Measurements from ENCODE around the gene GDAP2.

Gene GDAP2

DNA sequence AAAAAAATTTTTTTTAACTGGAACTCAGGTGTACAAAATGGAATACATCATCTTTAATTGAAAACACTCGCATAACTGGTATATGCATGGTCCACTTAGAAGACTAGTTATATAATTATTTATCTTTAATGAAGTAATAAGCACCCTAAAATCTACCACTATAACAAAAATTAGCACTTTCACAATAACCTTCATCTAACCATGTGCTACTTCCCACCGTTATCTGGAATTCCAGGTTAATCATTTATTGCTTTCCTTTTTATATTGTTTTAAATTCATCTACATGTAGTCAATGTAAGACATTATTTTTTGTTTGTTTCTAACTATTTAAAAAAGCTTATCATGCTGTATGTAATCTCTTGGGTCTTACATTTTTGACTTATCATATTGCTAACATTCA is 39.0 kb downstream of the GDAP2 start:
- TF ChIP-seq, protein P1, sequence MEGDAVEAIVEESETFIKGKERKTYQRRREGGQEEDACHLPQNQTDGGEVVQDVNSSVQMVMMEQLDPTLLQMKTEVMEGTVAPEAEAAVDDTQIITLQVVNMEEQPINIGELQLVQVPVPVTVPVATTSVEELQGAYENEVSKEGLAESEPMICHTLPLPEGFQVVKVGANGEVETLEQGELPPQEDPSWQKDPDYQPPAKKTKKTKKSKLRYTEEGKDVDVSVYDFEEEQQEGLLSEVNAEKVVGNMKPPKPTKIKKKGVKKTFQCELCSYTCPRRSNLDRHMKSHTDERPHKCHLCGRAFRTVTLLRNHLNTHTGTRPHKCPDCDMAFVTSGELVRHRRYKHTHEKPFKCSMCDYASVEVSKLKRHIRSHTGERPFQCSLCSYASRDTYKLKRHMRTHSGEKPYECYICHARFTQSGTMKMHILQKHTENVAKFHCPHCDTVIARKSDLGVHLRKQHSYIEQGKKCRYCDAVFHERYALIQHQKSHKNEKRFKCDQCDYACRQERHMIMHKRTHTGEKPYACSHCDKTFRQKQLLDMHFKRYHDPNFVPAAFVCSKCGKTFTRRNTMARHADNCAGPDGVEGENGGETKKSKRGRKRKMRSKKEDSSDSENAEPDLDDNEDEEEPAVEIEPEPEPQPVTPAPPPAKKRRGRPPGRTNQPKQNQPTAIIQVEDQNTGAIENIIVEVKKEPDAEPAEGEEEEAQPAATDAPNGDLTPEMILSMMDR (IDR thresholded peaks at IDR 0.05; ENCODE audit: low read depth, low read length), result no peak
- TF ChIP-seq MYC (IDR thresholded peaks at IDR 0.05; ENCODE audit: low read depth, low read length), result no peak
- TF ChIP-seq, protein P2, sequence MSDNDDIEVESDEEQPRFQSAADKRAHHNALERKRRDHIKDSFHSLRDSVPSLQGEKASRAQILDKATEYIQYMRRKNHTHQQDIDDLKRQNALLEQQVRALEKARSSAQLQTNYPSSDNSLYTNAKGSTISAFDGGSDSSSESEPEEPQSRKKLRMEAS (IDR thresholded peaks at IDR 0.05; ENCODE audit: low read depth, low read length), result no peak
- H3K4me3 ChIP-seq (ENCODE audit: low read depth, low read length), result no peak overlapping the region
- no peak for DNase-seq (ENCODE audit: low read depth)

DNA sequence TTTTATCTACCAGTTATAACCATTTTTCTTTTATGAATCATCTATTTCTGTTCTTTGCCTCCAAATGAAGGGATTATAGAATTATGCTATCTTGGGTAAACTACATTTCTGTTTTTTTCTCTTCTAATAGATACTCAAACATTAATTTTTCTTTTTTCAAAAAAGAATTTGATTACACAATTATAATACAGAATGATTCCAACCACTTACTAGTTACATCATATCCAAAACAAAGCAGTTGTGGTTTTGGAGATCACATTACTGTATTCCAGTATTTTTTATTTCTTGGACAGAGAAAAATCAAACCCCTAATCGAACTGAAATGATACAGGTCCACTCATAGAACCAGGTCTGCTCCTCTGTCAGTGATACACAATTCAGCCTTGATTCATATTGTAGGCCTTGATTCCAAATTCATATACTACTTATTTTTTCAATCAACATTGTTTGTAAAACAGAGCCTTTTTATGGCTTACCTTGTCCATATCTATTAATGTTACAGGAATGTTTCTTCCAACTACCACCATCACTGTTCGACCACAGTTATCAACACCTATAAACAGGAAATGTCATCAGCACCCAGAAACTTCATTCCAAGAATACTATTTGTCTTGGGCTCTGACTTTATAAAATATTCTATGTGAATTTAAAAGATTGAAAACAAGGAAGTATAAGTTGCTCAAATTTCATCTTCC is 43.2 kb downstream of the GDAP2 start:
- no peak for DNase-seq (ENCODE audit: low read depth)
- no peak for TF ChIP-seq MYC (IDR thresholded peaks at IDR 0.05; ENCODE audit: low read depth, low read length)
- TF ChIP-seq, protein P1 (IDR thresholded peaks at IDR 0.05; ENCODE audit: low read depth, low read length), result no peak
- TF ChIP-seq, protein P2 (IDR thresholded peaks at IDR 0.05; ENCODE audit: low read depth, low read length), result no peak
- TF ChIP-seq POLR2A (IDR thresholded peaks at IDR 0.05; ENCODE audit: extremely low read depth, insufficient read length), result no peak
- no peak overlapping the region for H3K4me3 ChIP-seq (ENCODE audit: low read depth, low read length)

DNA sequence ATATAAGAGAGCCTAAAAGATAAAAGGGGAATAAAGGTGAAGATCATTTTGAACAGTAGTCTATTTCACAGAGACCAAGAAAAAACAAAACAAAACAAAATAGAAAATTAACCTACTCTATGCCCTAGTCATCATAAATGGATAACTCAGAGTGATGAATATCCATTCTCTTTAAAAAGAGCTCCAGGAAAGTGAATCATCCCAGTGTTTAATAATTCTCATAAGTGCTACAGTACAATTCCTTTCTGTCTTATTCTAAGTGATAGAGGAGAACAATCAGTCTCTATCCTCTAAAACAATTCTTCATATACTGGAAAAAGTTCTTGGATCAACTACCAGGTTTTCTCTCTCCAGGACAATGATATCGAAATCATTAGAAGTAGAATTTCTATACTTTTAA is 45.8 kb downstream of the GDAP2 start:
- no peak overlapping the region for H3K4me3 ChIP-seq (ENCODE audit: low read depth, low read length)
- DNase-seq (ENCODE audit: low read depth), result no peak
- TF ChIP-seq, protein P2 (IDR thresholded peaks at IDR 0.05; ENCODE audit: low read depth, low read length), result no peak
- TF ChIP-seq, protein P1 (IDR thresholded peaks at IDR 0.05; ENCODE audit: low read depth, low read length), result no peak
- TF ChIP-seq POLR2A (IDR thresholded peaks at IDR 0.05; ENCODE audit: extremely low read depth, insufficient read length) (no peak), MYC (IDR thresholded peaks at IDR 0.05; ENCODE audit: low read depth, low read length) (no peak)

DNA sequence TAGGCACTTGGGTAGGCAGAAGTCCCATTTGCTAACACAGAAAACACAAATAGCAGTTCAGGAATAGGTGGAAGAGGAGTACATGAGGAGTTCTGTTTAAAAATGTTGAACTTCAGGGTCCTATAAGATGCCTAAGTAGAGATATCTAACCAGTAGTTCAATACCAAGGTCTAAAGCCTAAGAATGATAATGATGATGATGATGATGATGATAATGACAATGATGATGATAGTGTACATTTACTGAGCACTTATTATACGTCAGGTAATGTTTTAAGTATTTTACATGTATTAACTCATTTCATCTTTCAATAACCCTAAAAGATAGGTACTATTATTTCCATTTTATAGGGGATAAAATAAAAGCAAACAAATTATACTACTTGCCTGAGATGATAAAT is 50.1 kb downstream of the GDAP2 start:
- TF ChIP-seq POLR2A (IDR thresholded peaks at IDR 0.05; ENCODE audit: extremely low read depth, insufficient read length), result no peak
- DNase-seq (ENCODE audit: low read depth), result no peak
- no peak overlapping the region for H3K4me3 ChIP-seq (ENCODE audit: low read depth, low read length)

DNA sequence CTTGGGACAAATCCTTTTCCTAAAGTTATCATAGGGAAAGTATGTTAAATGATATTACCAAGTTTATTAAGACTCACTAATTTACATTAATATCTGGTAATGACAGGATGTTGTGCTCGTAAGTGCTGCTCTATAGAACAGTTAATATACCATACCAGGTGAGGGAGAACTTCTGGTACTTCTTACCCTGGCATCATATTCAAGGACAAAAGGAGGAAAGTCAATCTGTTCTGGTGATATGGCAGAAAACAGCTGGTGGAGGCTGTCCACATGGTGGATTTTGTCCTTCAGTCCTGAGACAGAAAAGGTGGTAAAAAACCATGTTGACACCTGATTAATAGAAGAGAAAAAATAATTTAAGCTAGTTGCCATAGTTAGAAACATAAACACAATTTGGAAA is 51.6 kb downstream of the GDAP2 start:
- DNase-seq (ENCODE audit: low read depth), result no peak

DNA sequence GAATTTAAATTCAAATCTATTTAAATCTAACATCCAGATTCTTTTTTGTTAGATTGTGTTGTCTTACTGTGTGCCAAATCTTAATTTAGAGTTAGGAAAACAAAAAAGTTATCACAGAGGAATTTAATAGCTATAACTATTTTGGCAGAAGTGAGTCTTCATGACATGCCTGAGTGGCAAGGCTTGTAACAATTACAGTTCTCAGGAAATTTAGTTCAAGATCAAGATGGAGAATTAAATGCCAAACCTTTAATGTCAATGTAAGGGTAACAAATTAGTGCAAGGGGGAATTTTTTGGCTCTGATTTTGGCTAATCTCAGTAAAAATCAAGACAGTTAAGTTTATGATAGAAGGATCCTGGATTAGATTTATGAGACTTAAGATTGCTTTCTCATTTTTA is 58.4 kb downstream of the GDAP2 start:
- TF ChIP-seq POLR2A (IDR thresholded peaks at IDR 0.05; ENCODE audit: extremely low read depth, insufficient read length) (no peak), MYC (IDR thresholded peaks at IDR 0.05; ENCODE audit: low read depth, low read length) (no peak)
- TF ChIP-seq, protein P2 (IDR thresholded peaks at IDR 0.05; ENCODE audit: low read depth, low read length), result no peak
- TF ChIP-seq, protein P1 (IDR thresholded peaks at IDR 0.05; ENCODE audit: low read depth, low read length), result no peak
- no peak for DNase-seq (ENCODE audit: low read depth)
- H3K4me3 ChIP-seq (ENCODE audit: low read depth, low read length), result no peak overlapping the region

More for the DNA sequence above, 51.6 kb downstream of the GDAP2 start:
- TF ChIP-seq, protein P2 (IDR thresholded peaks at IDR 0.05; ENCODE audit: low read depth, low read length), result no peak
- no peak for TF ChIP-seq MYC (IDR thresholded peaks at IDR 0.05; ENCODE audit: low read depth, low read length)
- TF ChIP-seq, protein P1 (IDR thresholded peaks at IDR 0.05; ENCODE audit: low read depth, low read length), result no peak
- no peak for TF ChIP-seq POLR2A (IDR thresholded peaks at IDR 0.05; ENCODE audit: extremely low read depth, insufficient read length)
- H3K4me3 ChIP-seq (ENCODE audit: low read depth, low read length), result no peak overlapping the region

Data from NB4 (cell line).